Measurements from ENCODE around the gene ETV6.
"Not testable (repeated sequence)": the region's sequence is repeated elsewhere in the genome, so short reads cannot be mapped to it uniquely, and the experiment has no call there.

Gene ETV6

GRCh38 chr12:11649413-11650285, at the start of gene ETV6:
Gene ETV6, plus strand, starts transcription at chr12:11649674. Its CDS starts 454 bp downstream, at chr12:11650128.
- peak; percentile 69 to 75 (median 72) for DNase-seq (ENCODE audit: low read depth in 2 of 3, low spot score in 1 of 3)

GRCh38 chr12:11600199-11600598, 49.3 kb upstream of the ETV6 start:
- DNase-seq (ENCODE audit: low read depth in 2 of 3, low spot score in 1 of 3) = no peak

GRCh38 chr12:11601647-11602046, 47.8 kb upstream of the ETV6 start:
- no peak for DNase-seq (ENCODE audit: low read depth in 2 of 3, low spot score in 1 of 3)

- DNase-seq (ENCODE audit: low read depth in 2 of 3, low spot score in 1 of 3) = no peak
Measured at GRCh38 chr12:11607313-11608081, 42.0 kb upstream of the ETV6 start.

- no peak for DNase-seq (ENCODE audit: low read depth in 2 of 3, low spot score in 1 of 3)
Measured at GRCh38 chr12:11609045-11609444, 40.4 kb upstream of the ETV6 start.

GRCh38 chr12:11615481-11615880, 34.0 kb upstream of the ETV6 start:
- no peak for DNase-seq (ENCODE audit: low read depth in 2 of 3, low spot score in 1 of 3)

GRCh38 chr12:11618046-11618445, 31.4 kb upstream of the ETV6 start:
- no peak for DNase-seq (ENCODE audit: low read depth in 2 of 3, low spot score in 1 of 3)

GRCh38 chr12:11621797-11622423, 27.6 kb upstream of the ETV6 start:
- DNase-seq (ENCODE audit: low read depth in 2 of 3, low spot score in 1 of 3) = no peak

GRCh38 chr12:11622876-11623281, 26.6 kb upstream of the ETV6 start:
- no peak for DNase-seq (ENCODE audit: low read depth in 2 of 3, low spot score in 1 of 3)

GRCh38 chr12:11623382-11623781, 26.1 kb upstream of the ETV6 start:
- DNase-seq (ENCODE audit: low read depth in 2 of 3, low spot score in 1 of 3) = no peak

GRCh38 chr12:11624116-11624515, 25.4 kb upstream of the ETV6 start:
- no peak for DNase-seq (ENCODE audit: low read depth in 2 of 3, low spot score in 1 of 3)

- not testable (repeated sequence) for DNase-seq (ENCODE audit: low read depth in 2 of 3, low spot score in 1 of 3)
Measured at GRCh38 chr12:11627709-11628108, 21.8 kb upstream of the ETV6 start.

- DNase-seq (ENCODE audit: low read depth in 2 of 3, low spot score in 1 of 3) = no peak
Measured at GRCh38 chr12:11628353-11628752, 21.1 kb upstream of the ETV6 start.

- no peak for DNase-seq (ENCODE audit: low read depth in 2 of 3, low spot score in 1 of 3)
Measured at GRCh38 chr12:11630046-11630706, 19.3 kb upstream of the ETV6 start.

- no peak for DNase-seq (ENCODE audit: low read depth in 2 of 3, low spot score in 1 of 3)
Measured at GRCh38 chr12:11631288-11631687, 18.2 kb upstream of the ETV6 start.

GRCh38 chr12:11631881-11632280, 17.6 kb upstream of the ETV6 start:
- DNase-seq (ENCODE audit: low read depth in 2 of 3, low spot score in 1 of 3) = not testable (repeated sequence)

GRCh38 chr12:11633968-11634367, 15.5 kb upstream of the ETV6 start:
- DNase-seq (ENCODE audit: low read depth in 2 of 3, low spot score in 1 of 3) = no peak

- DNase-seq (ENCODE audit: low read depth in 2 of 3, low spot score in 1 of 3) = no peak
Measured at GRCh38 chr12:11635341-11635740, 14.1 kb upstream of the ETV6 start.

GRCh38 chr12:11638315-11638916, 11.1 kb upstream of the ETV6 start:
- DNase-seq (ENCODE audit: low read depth in 2 of 3, low spot score in 1 of 3) = no peak

- DNase-seq (ENCODE audit: low read depth in 2 of 3, low spot score in 1 of 3) = no peak
Measured at GRCh38 chr12:11639454-11639853, 10.0 kb upstream of the ETV6 start.

- DNase-seq (ENCODE audit: low read depth in 2 of 3, low spot score in 1 of 3) = no peak
Measured at GRCh38 chr12:11641522-11641921, 8.0 kb upstream of the ETV6 start.
